Measurements from ENCODE around the gene EGLN2.

GRCh38 chr19:40797166-40797962, 1.6 kb upstream of the EGLN2 start:
- TF ChIP-seq, protein P1, sequence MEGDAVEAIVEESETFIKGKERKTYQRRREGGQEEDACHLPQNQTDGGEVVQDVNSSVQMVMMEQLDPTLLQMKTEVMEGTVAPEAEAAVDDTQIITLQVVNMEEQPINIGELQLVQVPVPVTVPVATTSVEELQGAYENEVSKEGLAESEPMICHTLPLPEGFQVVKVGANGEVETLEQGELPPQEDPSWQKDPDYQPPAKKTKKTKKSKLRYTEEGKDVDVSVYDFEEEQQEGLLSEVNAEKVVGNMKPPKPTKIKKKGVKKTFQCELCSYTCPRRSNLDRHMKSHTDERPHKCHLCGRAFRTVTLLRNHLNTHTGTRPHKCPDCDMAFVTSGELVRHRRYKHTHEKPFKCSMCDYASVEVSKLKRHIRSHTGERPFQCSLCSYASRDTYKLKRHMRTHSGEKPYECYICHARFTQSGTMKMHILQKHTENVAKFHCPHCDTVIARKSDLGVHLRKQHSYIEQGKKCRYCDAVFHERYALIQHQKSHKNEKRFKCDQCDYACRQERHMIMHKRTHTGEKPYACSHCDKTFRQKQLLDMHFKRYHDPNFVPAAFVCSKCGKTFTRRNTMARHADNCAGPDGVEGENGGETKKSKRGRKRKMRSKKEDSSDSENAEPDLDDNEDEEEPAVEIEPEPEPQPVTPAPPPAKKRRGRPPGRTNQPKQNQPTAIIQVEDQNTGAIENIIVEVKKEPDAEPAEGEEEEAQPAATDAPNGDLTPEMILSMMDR (conservative IDR thresholded peaks at IDR 0.05 in 1 of 2, IDR thresholded peaks at IDR 0.05 in 1 of 2; ENCODE audit: extremely low read depth in 1 of 2, insufficient read depth in 1 of 2, low read depth in 1 of 2, low read length in 2 of 2) = no peak
- no peak for TF ChIP-seq EZH2 (IDR thresholded peaks at IDR 0.05; ENCODE audit: borderline replicate concordance, low read length)
